Right cardiac atrium (tissue), 5 donors: ENCODE measurements around the gene VEZF1. TPM values are rescaled to one million over a fixed set of nuclear protein-coding genes. Genes with fewer than 3 reads are reported as not detected.

ENCODE experiments used
- ATAC-seq, 2 donors: fragments of 200-7000 bp; cut with Tn5 transposase; one replicate each; pipeline versions ENCODE4 v1.8.0 to v1.9.1; 2020; ENCODE audit warnings: moderate library complexity in 2 of 2, mild to moderate bottlenecking in 1 of 2
- DNase-seq, 3 donors: peaks; one replicate each; pipeline ENCODE4 v3.0.0-alpha.2; 2020
- H3K27ac ChIP-seq: one replicate; pipeline ENCODE4 v1.5.1; 2013; ENCODE audit warnings: mild to moderate bottlenecking, low read length, control low read depth, moderate library complexity
- H3K27me3 ChIP-seq: one replicate; pipeline ENCODE4 v1.6.1; 2013; ENCODE audit not compliant: control insufficient read depth, insufficient read depth
- H3K4me1 ChIP-seq: one replicate; pipeline ENCODE4 v1.6.1; 2013; ENCODE audit warnings: low read length; ENCODE audit not compliant: control insufficient read depth, insufficient read depth
- H3K4me3 ChIP-seq: one replicate; pipeline ENCODE4 v1.5.1; 2013; ENCODE audit warnings: low read length, control low read depth
- H3K9me3 ChIP-seq: one replicate; pipeline ENCODE4 v1.6.1; 2013; ENCODE audit warnings: low read length; ENCODE audit not compliant: control insufficient read depth
- WGBS: extraction: QIAGEN DNeasy Blood & Tissue Kit; methylation state at CpG from one replicate; pipeline ENCODE4 v1.1.7; 2013; 5-methylcytosine and 5-hydroxymethylcytosine counted together
- intact Hi-C, 4 donors: fragments of 100-400 bp; cut with DNase I; formaldehyde crosslinking; loops; one replicate each; pipeline versions ENCODE4 v1.11.0 to v1.14.0; 2022 to 2023
- polyA plus RNA-seq: library from polyadenylated mRNA; stranded (reverse); fragments of 200-250 nt; gene quantifications from one replicate; pipeline ENCODE4 v1.2.3, GENCODE V29; 2013
- total RNA-seq, 4 donors: library from RNA; stranded (reverse); fragmentation: NEBNext Ultra II Directional; extraction: Animal tissue kit (Norgen Biotek cat#: 25700); gene quantifications; one replicate each; pipeline ENCODE4 v1.2.1, GENCODE V29; 2021
- donor health status: healthy with polysubstance abuse.
- donor health status: DM: no; HTN: yes; CAD: no.
- donor health status: DM: no; HTN: no; CAD: no.
- donor health status: DM: no; HTN: yes; CAD: no; lungs with severe emphysema.
- donor health status: DM: yes; HTN: yes; CAD: no.

VEZF1 gene
- total and polyA plus RNA-seq, 5 donors = 20.0 to 74.6 (median 68.5) TPM

GRCh38 chr17:57999010-57999495, 11.0 kb upstream of the VEZF1 start:
- Histone ChIP-seq H3K27ac (no peak overlapping the region), H3K9me3 (no peaks in the 10 kb centered on the region), H3K27me3 (no peaks in the 10 kb centered on the region), H3K4me3 (no peak overlapping the region), H3K4me1 (no peaks in the 10 kb centered on the region)
- DNase-seq = no peak
- ATAC-seq = no peak
- intact Hi-C loops = loop anchor here (2.0 to 5.0 kb wide), 4 partner anchors 113 to 142 kb away; no protein-coding TSS in a partner anchor

GRCh38 chr17:57997085-57997809, 9.2 kb upstream of the VEZF1 start:
- no peak for ATAC-seq
- WGBS = 89% methylated on average over 3 of the region's 3 CpGs
- no peak overlapping the region for H3K4me3 ChIP-seq
- DNase-seq = no peak
- no peak overlapping the region for H3K27ac ChIP-seq
- intact Hi-C loops = loop anchor here in 2 of 4 donors (5.0 kb wide), 2 partner anchors 115 to 140 kb away; no protein-coding TSS in a partner anchor
- peaks cover 6% of the 10 kb centered on the region for H3K4me1 ChIP-seq
- no peaks in the 10 kb centered on the region for H3K27me3 ChIP-seq
- no peaks in the 10 kb centered on the region for H3K9me3 ChIP-seq

- H3K27me3 ChIP-seq = no peaks in the 10 kb centered on the region
- 29% methylated on average over 4 of the region's 4 CpGs for WGBS
- H3K4me3 ChIP-seq = no peak overlapping the region
- intact Hi-C loops = loop anchor here in 2 of 4 donors (5.0 kb wide), 2 partner anchors 117 to 138 kb away; no protein-coding TSS in a partner anchor
- ATAC-seq = peak; percentile 88 to 90
- H3K9me3 ChIP-seq = no peaks in the 10 kb centered on the region
- peaks cover 6% of the 10 kb centered on the region for H3K4me1 ChIP-seq
- DNase-seq = peak; percentile 53 to 77 (median 63)
- no peak overlapping the region for H3K27ac ChIP-seq
Observed at GRCh38 chr17:57995076-57995956, 7.3 kb upstream of the VEZF1 start.

- DNase-seq = no peak
- 27% methylated on average over 2 of the region's 2 CpGs for WGBS
- H3K9me3 ChIP-seq = no peaks in the 10 kb centered on the region
- intact Hi-C loops = no loop called here
- H3K4me3 ChIP-seq = no peak overlapping the region
- peak overlapping the region; percentile 7 for H3K27ac ChIP-seq
- peaks cover 6% of the 10 kb centered on the region for H3K4me1 ChIP-seq
- peak; percentile 26 to 44 for ATAC-seq
- H3K27me3 ChIP-seq = no peaks in the 10 kb centered on the region
Observed at GRCh38 chr17:57994436-57994835, 6.4 kb upstream of the VEZF1 start.

- DNase-seq (no peak), ATAC-seq (no peak)
- Histone ChIP-seq H3K9me3 (no peaks in the 10 kb centered on the region), H3K4me3 (no peak overlapping the region), H3K27me3 (no peaks in the 10 kb centered on the region), H3K4me1 (peaks cover 6% of the 10 kb centered on the region), H3K27ac (peak overlapping the region; percentile 13)
- intact Hi-C loops = no loop called here
- WGBS = 34% methylated on average over 3 of the region's 3 CpGs
Observed at GRCh38 chr17:57993471-57994365, 5.7 kb upstream of the VEZF1 start.

GRCh38 chr17:57991537-57991936, 3.5 kb upstream of the VEZF1 start:
- Histone ChIP-seq H3K27me3 (no peaks in the 10 kb centered on the region), H3K4me1 (peaks cover 6% of the 10 kb centered on the region), H3K9me3 (no peaks in the 10 kb centered on the region), H3K27ac (no peak overlapping the region), H3K4me3 (no peak overlapping the region)
- DNase-seq (no peak), ATAC-seq (no peak)
- intact Hi-C loops = no loop called here

GRCh38 chr17:57990037-57990436, 2.0 kb upstream of the VEZF1 start:
- H3K27ac ChIP-seq = no peak overlapping the region
- no peaks in the 10 kb centered on the region for H3K27me3 ChIP-seq
- intact Hi-C loops = no loop called here
- no peak for ATAC-seq
- no peak overlapping the region for H3K4me3 ChIP-seq
- H3K9me3 ChIP-seq = no peaks in the 10 kb centered on the region
- no peak for DNase-seq
- 54% methylated on average over 2 of the region's 2 CpGs for WGBS
- H3K4me1 ChIP-seq = peaks cover 8% of the 10 kb centered on the region

GRCh38 chr17:57988301-57989250, 522 bp upstream of the VEZF1 start:
- 2% methylated on average over 54 of the region's 54 CpGs for WGBS

GRCh38 chr17:57986841-57987580, 1.0 kb downstream of the VEZF1 start:
- Histone ChIP-seq H3K27me3 (no peaks in the 10 kb centered on the region), H3K4me1 (peaks cover 8% of the 10 kb centered on the region), H3K27ac (peak overlapping the region; percentile 90), H3K4me3 (peak overlapping the region; percentile 98), H3K9me3 (no peaks in the 10 kb centered on the region)
- ATAC-seq (peak; percentile 53 to 59), DNase-seq (peak; percentile 36 to 78 (median 73))
- WGBS = under 1% methylated on average over 38 of the region's 38 CpGs
- intact Hi-C loops = loop anchor here in 3 of 4 donors (5.0 to 10.0 kb wide), 3 partner anchors 35 to 95 kb away; no protein-coding TSS in a partner anchor

More at GRCh38 chr17:57988301-57989250, 522 bp upstream of the VEZF1 start:
- Histone ChIP-seq H3K9me3 (no peaks in the 10 kb centered on the region), H3K4me3 (peak overlapping the region; percentile 98), H3K27ac (peak overlapping the region; percentile 90), H3K27me3 (no peaks in the 10 kb centered on the region), H3K4me1 (peaks cover 5% of the 10 kb centered on the region)
- ATAC-seq = peak; percentile 82 to 83
- intact Hi-C loops = loop anchor here in 3 of 4 donors (5.0 to 10.0 kb wide), 3 partner anchors 36 to 96 kb away; no protein-coding TSS in a partner anchor
- DNase-seq = peak; percentile 81 to 92 (median 90)
